ENCODE results near the gene AASS. TPM values are rescaled to one million over a fixed set of nuclear protein-coding genes. Genes with fewer than 3 reads are reported as not detected.

The AASS gene
- total and polyA plus RNA-seq, 10 donors = 1.7 to 25.3 (median 12.0) TPM

DNA sequence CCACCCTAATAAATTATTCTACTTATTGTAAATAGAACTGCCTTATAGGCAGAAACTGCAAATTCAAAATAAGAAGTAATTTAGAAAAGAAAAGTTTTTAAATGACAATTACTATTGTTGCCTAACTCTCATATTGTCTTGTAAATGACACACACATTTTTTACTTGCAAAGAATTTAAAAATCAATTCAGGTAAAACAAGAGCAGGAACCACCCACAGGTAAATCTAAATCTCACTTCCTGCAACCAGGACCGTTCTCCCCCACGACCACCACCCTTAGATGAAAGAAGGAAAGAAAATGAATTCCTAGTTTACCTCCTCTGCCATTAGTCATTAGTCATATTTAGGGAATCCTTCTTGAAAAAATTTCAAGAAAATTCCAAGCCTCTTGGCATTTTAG is 4.8 kb upstream of the AASS start:
- no peak overlapping the region for H3K27ac ChIP-seq
- 21 to 48% (median 35%) methylated on average over 2 of the region's 2 CpGs for WGBS, 5 donors
- H3K4me3 ChIP-seq = no peak overlapping the region
- TF ChIP-seq, protein P1, sequence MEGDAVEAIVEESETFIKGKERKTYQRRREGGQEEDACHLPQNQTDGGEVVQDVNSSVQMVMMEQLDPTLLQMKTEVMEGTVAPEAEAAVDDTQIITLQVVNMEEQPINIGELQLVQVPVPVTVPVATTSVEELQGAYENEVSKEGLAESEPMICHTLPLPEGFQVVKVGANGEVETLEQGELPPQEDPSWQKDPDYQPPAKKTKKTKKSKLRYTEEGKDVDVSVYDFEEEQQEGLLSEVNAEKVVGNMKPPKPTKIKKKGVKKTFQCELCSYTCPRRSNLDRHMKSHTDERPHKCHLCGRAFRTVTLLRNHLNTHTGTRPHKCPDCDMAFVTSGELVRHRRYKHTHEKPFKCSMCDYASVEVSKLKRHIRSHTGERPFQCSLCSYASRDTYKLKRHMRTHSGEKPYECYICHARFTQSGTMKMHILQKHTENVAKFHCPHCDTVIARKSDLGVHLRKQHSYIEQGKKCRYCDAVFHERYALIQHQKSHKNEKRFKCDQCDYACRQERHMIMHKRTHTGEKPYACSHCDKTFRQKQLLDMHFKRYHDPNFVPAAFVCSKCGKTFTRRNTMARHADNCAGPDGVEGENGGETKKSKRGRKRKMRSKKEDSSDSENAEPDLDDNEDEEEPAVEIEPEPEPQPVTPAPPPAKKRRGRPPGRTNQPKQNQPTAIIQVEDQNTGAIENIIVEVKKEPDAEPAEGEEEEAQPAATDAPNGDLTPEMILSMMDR (IDR thresholded peaks at IDR 0.05 in 8 of 11, conservative IDR thresholded peaks at IDR 0.05 in 3 of 11) = no peak
- peaks cover 0 to 8% (median 6%) of the 10 kb centered on the region in 6 donors for H3K4me1 ChIP-seq
- intact Hi-C loops (cut with DNase I; ENCODE audit: low total_unique reads) = no loop called here
- H3K27me3 ChIP-seq (replicated peaks in 1 of 7) = peaks cover 0 to 11% (median 0%) of the 10 kb centered on the region in 7 donors
- no peaks in the 10 kb centered on the region for H3K9me3 ChIP-seq
- no peaks in the 10 kb centered on the region for H3K36me3 ChIP-seq
- no peak for DNase-seq

DNA sequence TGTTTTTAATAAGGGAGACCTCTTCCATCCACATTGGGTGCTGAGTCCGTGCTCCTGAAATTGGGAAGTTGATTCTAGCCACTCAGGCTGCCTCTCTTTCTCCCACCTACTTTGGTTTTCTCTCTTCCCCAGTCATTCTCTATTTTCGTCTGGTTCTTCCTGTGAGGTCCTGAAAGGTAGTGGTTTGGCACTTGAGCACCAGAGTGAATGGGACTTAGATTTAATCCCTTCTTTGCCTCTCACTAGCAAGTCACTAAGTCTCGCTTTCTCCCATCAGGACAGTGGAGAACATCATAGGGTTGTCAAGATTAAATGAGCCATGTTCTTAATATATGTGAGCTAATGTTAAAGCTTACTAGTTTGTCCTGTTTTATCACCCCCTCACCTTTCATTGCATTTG is 4.0 kb upstream of the AASS start:
- WGBS, 5 donors = 53 to 65% (median 60%) methylated on average over 3 of the region's 3 CpGs
- intact Hi-C loops (cut with DNase I; ENCODE audit: low total_unique reads) = no loop called here
- H3K27me3 ChIP-seq (replicated peaks in 1 of 7) = peaks cover 0 to 16% (median 0%) of the 10 kb centered on the region in 7 donors

DNA sequence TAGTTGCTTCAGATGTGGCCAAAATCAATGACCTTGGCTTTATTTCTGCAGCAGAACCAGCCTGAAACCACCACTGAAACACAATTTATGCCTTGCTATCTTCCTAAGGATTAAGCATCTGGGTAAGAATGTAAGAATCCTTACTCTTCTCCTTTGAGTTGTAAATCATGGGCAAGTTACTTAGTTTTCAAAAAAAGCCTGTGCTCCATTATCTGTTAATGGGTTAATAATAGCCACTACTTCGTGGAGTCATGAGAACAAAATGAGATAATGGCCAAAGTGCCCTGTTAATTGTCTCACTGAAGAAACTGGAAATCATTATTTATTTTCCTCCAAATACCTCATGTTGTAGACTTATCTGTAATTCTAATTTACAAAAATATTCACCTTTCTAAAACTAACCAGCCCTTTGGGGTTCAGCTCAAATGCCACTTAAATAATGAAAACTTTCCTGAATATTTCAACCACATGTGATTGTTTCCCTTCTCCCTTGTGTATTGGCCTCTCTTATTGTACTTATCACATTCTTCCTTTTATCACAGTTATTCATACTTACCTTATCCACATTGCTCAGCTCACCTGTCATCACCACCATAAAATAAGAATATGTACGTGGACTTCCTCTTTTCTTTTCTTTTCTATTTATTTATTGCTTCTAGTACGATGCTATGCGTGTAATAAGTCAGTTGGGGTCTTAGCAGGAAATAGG is 2.0 kb upstream of the AASS start:
- peaks cover 0 to 21% (median 0%) of the 10 kb centered on the region in 7 donors for H3K27me3 ChIP-seq (replicated peaks in 1 of 7)
- no peaks in the 10 kb centered on the region for H3K36me3 ChIP-seq
- no peak overlapping the region for H3K27ac ChIP-seq
- no peaks in the 10 kb centered on the region for H3K9me3 ChIP-seq
- no peak for TF ChIP-seq POLR2A (IDR thresholded peaks at IDR 0.05)
- TF ChIP-seq, protein P1 (IDR thresholded peaks at IDR 0.05 in 8 of 11, conservative IDR thresholded peaks at IDR 0.05 in 3 of 11) = no peak
- TF ChIP-seq POLR2AphosphoS5 (IDR thresholded peaks at IDR 0.05) = no peak
- intact Hi-C loops (cut with DNase I; ENCODE audit: low total_unique reads) = no loop called here
- peaks cover 0 to 22% (median 10%) of the 10 kb centered on the region in 6 donors for H3K4me1 ChIP-seq
- no peak for DNase-seq
- no peak overlapping the region for H3K4me3 ChIP-seq
- WGBS, 5 donors = 39 to 58% (median 51%) methylated on average over 4 of the region's 4 CpGs

More for the DNA sequence above, 4.0 kb upstream of the AASS start:
- TF ChIP-seq, protein P1 (IDR thresholded peaks at IDR 0.05 in 8 of 11, conservative IDR thresholded peaks at IDR 0.05 in 3 of 11) = no peak
- TF ChIP-seq POLR2A (IDR thresholded peaks at IDR 0.05) = no peak
- TF ChIP-seq POLR2AphosphoS5 (IDR thresholded peaks at IDR 0.05) = no peak
- Histone ChIP-seq H3K27ac (no peak overlapping the region), H3K9me3 (no peaks in the 10 kb centered on the region), H3K4me1 (peaks cover 0 to 12% (median 6%) of the 10 kb centered on the region in 6 donors), H3K4me3 (no peak overlapping the region), H3K36me3 (no peaks in the 10 kb centered on the region)
- DNase-seq = no peak

DNA sequence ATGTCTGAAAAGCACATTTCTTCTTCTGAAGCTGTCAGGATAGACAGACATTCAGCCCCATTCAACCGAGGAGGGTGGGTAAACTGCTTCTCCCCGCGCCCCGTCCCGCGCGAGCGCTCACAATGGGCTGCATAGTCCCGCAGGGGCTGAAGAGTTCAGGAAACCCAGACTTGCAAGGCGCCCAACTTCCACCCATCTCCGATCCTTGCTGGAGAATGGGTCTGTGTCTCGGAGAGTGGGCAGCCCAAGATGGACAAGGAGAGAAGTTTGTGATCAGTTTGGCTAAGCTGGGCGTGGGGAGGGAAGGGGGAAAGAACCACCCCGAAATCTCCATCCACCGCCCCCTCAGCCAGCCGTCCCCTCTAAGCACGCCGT is 686 bp downstream of the AASS start:
- Histone ChIP-seq H3K27ac (peak overlapping the region; percentile 83 to 93 (median 88)), H3K27me3 (replicated peaks in 1 of 7) (peaks cover 0 to 21% (median 0%) of the 10 kb centered on the region in 7 donors), H3K36me3 (no peaks in the 10 kb centered on the region), H3K9me3 (no peaks in the 10 kb centered on the region), H3K4me1 (peaks cover 0 to 23% (median 11%) of the 10 kb centered on the region in 6 donors), H3K4me3 (peak overlapping the region; percentile 60 to 90 (median 82))
- WGBS, 5 donors = 0 to 5% (median 2%) methylated on average over 18 of the region's 18 CpGs
- intact Hi-C loops (cut with DNase I; ENCODE audit: low total_unique reads) = no loop called here
- no peak for TF ChIP-seq POLR2A (IDR thresholded peaks at IDR 0.05)
- TF ChIP-seq, protein P1 (IDR thresholded peaks at IDR 0.05 in 8 of 11, conservative IDR thresholded peaks at IDR 0.05 in 3 of 11) = no peak
- no peak for TF ChIP-seq POLR2AphosphoS5 (IDR thresholded peaks at IDR 0.05)
- DNase-seq = peak; percentile 79
